ENCODE measurements around the gene CALM1.

GRCh38 chr14:90400904-90401561 is 4.2 kb downstream of the CALM1 start:
- TF ChIP-seq, protein P1, sequence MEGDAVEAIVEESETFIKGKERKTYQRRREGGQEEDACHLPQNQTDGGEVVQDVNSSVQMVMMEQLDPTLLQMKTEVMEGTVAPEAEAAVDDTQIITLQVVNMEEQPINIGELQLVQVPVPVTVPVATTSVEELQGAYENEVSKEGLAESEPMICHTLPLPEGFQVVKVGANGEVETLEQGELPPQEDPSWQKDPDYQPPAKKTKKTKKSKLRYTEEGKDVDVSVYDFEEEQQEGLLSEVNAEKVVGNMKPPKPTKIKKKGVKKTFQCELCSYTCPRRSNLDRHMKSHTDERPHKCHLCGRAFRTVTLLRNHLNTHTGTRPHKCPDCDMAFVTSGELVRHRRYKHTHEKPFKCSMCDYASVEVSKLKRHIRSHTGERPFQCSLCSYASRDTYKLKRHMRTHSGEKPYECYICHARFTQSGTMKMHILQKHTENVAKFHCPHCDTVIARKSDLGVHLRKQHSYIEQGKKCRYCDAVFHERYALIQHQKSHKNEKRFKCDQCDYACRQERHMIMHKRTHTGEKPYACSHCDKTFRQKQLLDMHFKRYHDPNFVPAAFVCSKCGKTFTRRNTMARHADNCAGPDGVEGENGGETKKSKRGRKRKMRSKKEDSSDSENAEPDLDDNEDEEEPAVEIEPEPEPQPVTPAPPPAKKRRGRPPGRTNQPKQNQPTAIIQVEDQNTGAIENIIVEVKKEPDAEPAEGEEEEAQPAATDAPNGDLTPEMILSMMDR (IDR thresholded peaks at IDR 0.05) = no peak
- TF ChIP-seq POLR2AphosphoS5 (IDR thresholded peaks at IDR 0.05) = no peak
